ENCODE measurements around the gene MAP3K5.
A peak's percentile ranks its signal among the peaks of the same experiment; 100 is the strongest.

The MAP3K5 gene

GRCh38 chr6:136609873-136610706 is 182.2 kb downstream of the MAP3K5 start:
- no peak overlapping the region for H3K4me2 ChIP-seq (ENCODE audit: low read length)
- no peak overlapping the region for H3K4ac ChIP-seq (ENCODE audit: low read depth, low read length)
- no peaks in the 10 kb centered on the region for H3K27me3 ChIP-seq (ENCODE audit: insufficient read depth, low read length, poor library complexity)
- H3K27ac ChIP-seq (ENCODE audit: low read depth, low read length): no peak overlapping the region
- no peak overlapping the region for H3K4me3 ChIP-seq (ENCODE audit: low read length)
- peak overlapping the region; percentile 60 for H3K18ac ChIP-seq (ENCODE audit: low read length)
- no peak overlapping the region for H3K9ac ChIP-seq (ENCODE audit: low read length)
- no peaks in the 10 kb centered on the region for H3K79me1 ChIP-seq (ENCODE audit: low read length)
- no peaks in the 10 kb centered on the region for H3K79me2 ChIP-seq (ENCODE audit: control insufficient read depth, insufficient read depth, low read length)
- H3K36me3 ChIP-seq (ENCODE audit: control insufficient read depth, insufficient read depth, low read length): no peaks in the 10 kb centered on the region
- peak; percentile 87 for DNase-seq
- no peak overlapping the region for H3K23ac ChIP-seq (ENCODE audit: low read length)
- peaks cover 3% of the 10 kb centered on the region for H3K4me1 ChIP-seq (ENCODE audit: control insufficient read depth, low read depth, low read length)
- no peak overlapping the region for H2BK5ac ChIP-seq (ENCODE audit: low read length)
- H2AK5ac ChIP-seq (ENCODE audit: low read length): no peak overlapping the region
- H3K56ac ChIP-seq (ENCODE audit: low read length): no peak overlapping the region
- no CpG with 5 or more reads among the region's 4 CpGs for WGBS (ENCODE audit: extremely low coverage, insufficient coverage, low lambda C conversion rate)
- no peak overlapping the region for H4K5ac ChIP-seq (ENCODE audit: low read length)
- peak overlapping the region; percentile 96 for H2BK15ac ChIP-seq (replicated peaks; ENCODE audit: low read depth)
- H2BK120ac ChIP-seq (ENCODE audit: low read depth, low read length): no peak overlapping the region
- H4K8ac ChIP-seq (ENCODE audit: low read depth, low read length): no peak overlapping the region

DNA sequence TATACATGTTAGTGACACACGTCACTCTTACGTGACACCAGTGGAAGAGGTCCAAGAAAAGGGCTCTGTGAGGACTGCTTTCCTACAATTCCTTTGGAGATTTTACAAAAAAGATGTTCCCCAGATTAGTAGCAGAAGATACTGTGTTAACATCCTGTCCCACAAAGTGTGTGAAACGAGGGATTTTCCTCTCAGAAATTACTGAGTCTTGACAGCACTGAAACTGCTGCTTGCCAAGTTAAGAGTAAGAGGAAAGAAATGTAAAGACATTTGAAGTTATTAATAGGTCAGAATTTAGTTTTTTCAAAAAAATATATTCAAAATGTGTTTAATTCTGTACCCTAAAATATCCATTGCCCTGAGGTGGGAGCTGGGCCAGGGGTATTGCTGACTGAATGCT is 183.3 kb downstream of the MAP3K5 start:
- H3K4me1 ChIP-seq (ENCODE audit: control insufficient read depth, low read depth, low read length): peaks cover 3% of the 10 kb centered on the region
- H3K27me3 ChIP-seq (ENCODE audit: insufficient read depth, low read length, poor library complexity): no peaks in the 10 kb centered on the region
- H3K4ac ChIP-seq (ENCODE audit: low read depth, low read length): peak overlapping the region; percentile 81
- no CpG with 5 or more reads among the region's 3 CpGs for WGBS (ENCODE audit: extremely low coverage, insufficient coverage, low lambda C conversion rate)
- H3K9ac ChIP-seq (ENCODE audit: low read length): no peak overlapping the region
- H3K23ac ChIP-seq (ENCODE audit: low read length): no peak overlapping the region
- no peak for DNase-seq
- H4K8ac ChIP-seq (ENCODE audit: low read depth, low read length): no peak overlapping the region
- no peaks in the 10 kb centered on the region for H3K36me3 ChIP-seq (ENCODE audit: control insufficient read depth, insufficient read depth, low read length)
- H3K4me2 ChIP-seq (ENCODE audit: low read length): no peak overlapping the region
- H2BK15ac ChIP-seq (replicated peaks; ENCODE audit: low read depth): no peak overlapping the region
- no peak overlapping the region for H2BK5ac ChIP-seq (ENCODE audit: low read length)
- no peak overlapping the region for H3K56ac ChIP-seq (ENCODE audit: low read length)
- no peak overlapping the region for H3K4me3 ChIP-seq (ENCODE audit: low read length)
- H2AK5ac ChIP-seq (ENCODE audit: low read length): no peak overlapping the region
- no peaks in the 10 kb centered on the region for H3K79me1 ChIP-seq (ENCODE audit: low read length)
- peak overlapping the region; percentile 88 for H2BK120ac ChIP-seq (ENCODE audit: low read depth, low read length)
- no peak overlapping the region for H3K18ac ChIP-seq (ENCODE audit: low read length)
- no peak overlapping the region for H4K5ac ChIP-seq (ENCODE audit: low read length)
- no peak overlapping the region for H3K27ac ChIP-seq (ENCODE audit: low read depth, low read length)
- no peaks in the 10 kb centered on the region for H3K79me2 ChIP-seq (ENCODE audit: control insufficient read depth, insufficient read depth, low read length)

GRCh38 chr6:136607932-136608772 is 184.1 kb downstream of the MAP3K5 start:
- no peak overlapping the region for H3K9ac ChIP-seq (ENCODE audit: low read length)
- no peaks in the 10 kb centered on the region for H3K36me3 ChIP-seq (ENCODE audit: control insufficient read depth, insufficient read depth, low read length)

DNA sequence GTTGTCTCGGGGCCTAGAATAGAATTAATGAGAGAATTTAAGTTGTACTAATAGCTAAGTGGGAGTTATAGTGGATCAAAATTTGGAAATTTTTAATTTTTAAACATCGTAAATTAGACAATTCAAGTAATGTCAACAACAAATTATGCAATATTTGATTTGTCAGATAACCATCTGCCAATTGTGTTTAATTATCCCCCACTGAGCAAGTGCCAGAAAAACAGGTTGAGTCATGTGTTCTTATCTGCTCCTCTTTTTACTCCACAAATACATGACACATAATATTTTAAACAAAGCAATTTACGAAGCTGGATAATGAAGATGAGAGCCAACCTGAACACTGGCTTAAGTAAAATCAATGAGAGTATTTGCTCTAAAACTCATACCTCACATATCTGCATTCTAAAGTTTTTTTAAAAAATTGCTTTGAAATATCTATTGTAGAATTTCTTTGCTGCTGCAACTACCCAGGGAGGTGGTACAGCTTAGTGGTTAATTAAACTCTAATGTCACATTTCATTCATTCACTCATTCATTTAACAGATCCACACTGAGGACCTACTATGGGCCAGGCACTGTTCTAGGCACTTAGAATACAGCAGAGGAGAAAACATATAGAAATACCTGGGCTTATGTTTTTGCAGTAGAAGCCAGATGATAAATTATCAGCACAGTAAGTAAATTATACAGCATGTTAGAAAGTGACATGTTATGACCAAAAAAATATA is 184.9 kb downstream of the MAP3K5 start:
- Histone ChIP-seq H3K79me1 (ENCODE audit: low read length) (no peaks in the 10 kb centered on the region), H2BK5ac (ENCODE audit: low read length) (no peak overlapping the region), H3K23ac (ENCODE audit: low read length) (no peak overlapping the region), H3K27me3 (ENCODE audit: insufficient read depth, low read length, poor library complexity) (no peaks in the 10 kb centered on the region), H3K4ac (ENCODE audit: low read depth, low read length) (no peak overlapping the region), H3K79me2 (ENCODE audit: control insufficient read depth, insufficient read depth, low read length) (no peaks in the 10 kb centered on the region), H4K5ac (ENCODE audit: low read length) (no peak overlapping the region), H3K9ac (ENCODE audit: low read length) (no peak overlapping the region), H3K4me2 (ENCODE audit: low read length) (no peak overlapping the region), H2BK120ac (ENCODE audit: low read depth, low read length) (no peak overlapping the region), H2BK15ac (replicated peaks; ENCODE audit: low read depth) (no peak overlapping the region), H3K4me1 (ENCODE audit: control insufficient read depth, low read depth, low read length) (peaks cover 3% of the 10 kb centered on the region), H3K27ac (ENCODE audit: low read depth, low read length) (no peak overlapping the region), H3K56ac (ENCODE audit: low read length) (no peak overlapping the region), H2AK5ac (ENCODE audit: low read length) (no peak overlapping the region), H3K4me3 (ENCODE audit: low read length) (no peak overlapping the region), H3K36me3 (ENCODE audit: control insufficient read depth, insufficient read depth, low read length) (no peaks in the 10 kb centered on the region), H3K18ac (ENCODE audit: low read length) (no peak overlapping the region), H4K8ac (ENCODE audit: low read depth, low read length) (no peak overlapping the region)
- DNase-seq: no peak
- WGBS (ENCODE audit: extremely low coverage, insufficient coverage, low lambda C conversion rate): no CpG with 5 or more reads among the region's 3 CpGs

More at GRCh38 chr6:136607932-136608772, 184.1 kb downstream of the MAP3K5 start:
- no CpG with 5 or more reads among the region's 12 CpGs for WGBS (ENCODE audit: extremely low coverage, insufficient coverage, low lambda C conversion rate)
- H3K4me2 ChIP-seq (ENCODE audit: low read length): no peak overlapping the region
- no peaks in the 10 kb centered on the region for H3K79me1 ChIP-seq (ENCODE audit: low read length)
- no peak overlapping the region for H3K4ac ChIP-seq (ENCODE audit: low read depth, low read length)
- H2AK5ac ChIP-seq (ENCODE audit: low read length): no peak overlapping the region
- H2BK120ac ChIP-seq (ENCODE audit: low read depth, low read length): no peak overlapping the region
- H3K27me3 ChIP-seq (ENCODE audit: insufficient read depth, low read length, poor library complexity): no peaks in the 10 kb centered on the region
- H3K18ac ChIP-seq (ENCODE audit: low read length): no peak overlapping the region
- H3K4me1 ChIP-seq (ENCODE audit: control insufficient read depth, low read depth, low read length): peaks cover 3% of the 10 kb centered on the region
- H3K56ac ChIP-seq (ENCODE audit: low read length): no peak overlapping the region
- H2BK15ac ChIP-seq (replicated peaks; ENCODE audit: low read depth): no peak overlapping the region
- no peak overlapping the region for H4K8ac ChIP-seq (ENCODE audit: low read depth, low read length)
- H3K79me2 ChIP-seq (ENCODE audit: control insufficient read depth, insufficient read depth, low read length): no peaks in the 10 kb centered on the region
- no peak overlapping the region for H3K4me3 ChIP-seq (ENCODE audit: low read length)
- no peak overlapping the region for H3K23ac ChIP-seq (ENCODE audit: low read length)
- no peak overlapping the region for H2BK5ac ChIP-seq (ENCODE audit: low read length)
- peak; percentile 87 for DNase-seq
- H4K5ac ChIP-seq (ENCODE audit: low read length): no peak overlapping the region
- no peak overlapping the region for H3K27ac ChIP-seq (ENCODE audit: low read depth, low read length)

GRCh38 chr6:136604928-136605510 is 187.3 kb downstream of the MAP3K5 start:
- H4K5ac ChIP-seq (ENCODE audit: low read length): no peak overlapping the region
- no peaks in the 10 kb centered on the region for H3K36me3 ChIP-seq (ENCODE audit: control insufficient read depth, insufficient read depth, low read length)
- no peaks in the 10 kb centered on the region for H3K27me3 ChIP-seq (ENCODE audit: insufficient read depth, low read length, poor library complexity)
- no peak overlapping the region for H3K4ac ChIP-seq (ENCODE audit: low read depth, low read length)
- no peak overlapping the region for H3K56ac ChIP-seq (ENCODE audit: low read length)
- H3K23ac ChIP-seq (ENCODE audit: low read length): no peak overlapping the region
- H3K27ac ChIP-seq (ENCODE audit: low read depth, low read length): no peak overlapping the region
- peaks cover 3% of the 10 kb centered on the region for H3K4me1 ChIP-seq (ENCODE audit: control insufficient read depth, low read depth, low read length)
- H3K4me2 ChIP-seq (ENCODE audit: low read length): no peak overlapping the region
- H4K8ac ChIP-seq (ENCODE audit: low read depth, low read length): no peak overlapping the region
- no CpG with 5 or more reads among the region's 5 CpGs for WGBS (ENCODE audit: extremely low coverage, insufficient coverage, low lambda C conversion rate)
- no peak overlapping the region for H3K9ac ChIP-seq (ENCODE audit: low read length)
- no peaks in the 10 kb centered on the region for H3K79me2 ChIP-seq (ENCODE audit: control insufficient read depth, insufficient read depth, low read length)
- H2AK5ac ChIP-seq (ENCODE audit: low read length): no peak overlapping the region
- DNase-seq: no peak
- H2BK5ac ChIP-seq (ENCODE audit: low read length): no peak overlapping the region
- no peaks in the 10 kb centered on the region for H3K79me1 ChIP-seq (ENCODE audit: low read length)
- no peak overlapping the region for H2BK15ac ChIP-seq (replicated peaks; ENCODE audit: low read depth)
- H3K4me3 ChIP-seq (ENCODE audit: low read length): no peak overlapping the region
- no peak overlapping the region for H2BK120ac ChIP-seq (ENCODE audit: low read depth, low read length)
- no peak overlapping the region for H3K18ac ChIP-seq (ENCODE audit: low read length)
